ENCODE results near the gene LGR4. TPM values are rescaled to one million over a fixed set of nuclear protein-coding genes. Genes with fewer than 3 reads are reported as not detected.

LGR4 gene, protein sequence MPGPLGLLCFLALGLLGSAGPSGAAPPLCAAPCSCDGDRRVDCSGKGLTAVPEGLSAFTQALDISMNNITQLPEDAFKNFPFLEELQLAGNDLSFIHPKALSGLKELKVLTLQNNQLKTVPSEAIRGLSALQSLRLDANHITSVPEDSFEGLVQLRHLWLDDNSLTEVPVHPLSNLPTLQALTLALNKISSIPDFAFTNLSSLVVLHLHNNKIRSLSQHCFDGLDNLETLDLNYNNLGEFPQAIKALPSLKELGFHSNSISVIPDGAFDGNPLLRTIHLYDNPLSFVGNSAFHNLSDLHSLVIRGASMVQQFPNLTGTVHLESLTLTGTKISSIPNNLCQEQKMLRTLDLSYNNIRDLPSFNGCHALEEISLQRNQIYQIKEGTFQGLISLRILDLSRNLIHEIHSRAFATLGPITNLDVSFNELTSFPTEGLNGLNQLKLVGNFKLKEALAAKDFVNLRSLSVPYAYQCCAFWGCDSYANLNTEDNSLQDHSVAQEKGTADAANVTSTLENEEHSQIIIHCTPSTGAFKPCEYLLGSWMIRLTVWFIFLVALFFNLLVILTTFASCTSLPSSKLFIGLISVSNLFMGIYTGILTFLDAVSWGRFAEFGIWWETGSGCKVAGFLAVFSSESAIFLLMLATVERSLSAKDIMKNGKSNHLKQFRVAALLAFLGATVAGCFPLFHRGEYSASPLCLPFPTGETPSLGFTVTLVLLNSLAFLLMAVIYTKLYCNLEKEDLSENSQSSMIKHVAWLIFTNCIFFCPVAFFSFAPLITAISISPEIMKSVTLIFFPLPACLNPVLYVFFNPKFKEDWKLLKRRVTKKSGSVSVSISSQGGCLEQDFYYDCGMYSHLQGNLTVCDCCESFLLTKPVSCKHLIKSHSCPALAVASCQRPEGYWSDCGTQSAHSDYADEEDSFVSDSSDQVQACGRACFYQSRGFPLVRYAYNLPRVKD
- total RNA-seq (2021; ENCODE audit: unreplicated experiment) (7.1 TPM), Bru-seq, nascent RNA (percentile 42 among the genes with signal in this experiment), BruChase-seq, experiment 1, labeled RNA remaining after a 6-hour chase (percentile 45 among the genes with signal in this experiment), BruChase-seq, experiment 2, labeled RNA remaining after a 2-hour chase (percentile 45 among the genes with signal in this experiment)
- polyA plus RNA-seq (2012), result 1.1 and 1.5 TPM in 2 replicates
- long read RNA-seq, partial matches to known transcripts, result 0 of 4 reads
- long read RNA-seq, other reads (novel, unspliced or antisense), result 4 of 4 reads

DNA sequence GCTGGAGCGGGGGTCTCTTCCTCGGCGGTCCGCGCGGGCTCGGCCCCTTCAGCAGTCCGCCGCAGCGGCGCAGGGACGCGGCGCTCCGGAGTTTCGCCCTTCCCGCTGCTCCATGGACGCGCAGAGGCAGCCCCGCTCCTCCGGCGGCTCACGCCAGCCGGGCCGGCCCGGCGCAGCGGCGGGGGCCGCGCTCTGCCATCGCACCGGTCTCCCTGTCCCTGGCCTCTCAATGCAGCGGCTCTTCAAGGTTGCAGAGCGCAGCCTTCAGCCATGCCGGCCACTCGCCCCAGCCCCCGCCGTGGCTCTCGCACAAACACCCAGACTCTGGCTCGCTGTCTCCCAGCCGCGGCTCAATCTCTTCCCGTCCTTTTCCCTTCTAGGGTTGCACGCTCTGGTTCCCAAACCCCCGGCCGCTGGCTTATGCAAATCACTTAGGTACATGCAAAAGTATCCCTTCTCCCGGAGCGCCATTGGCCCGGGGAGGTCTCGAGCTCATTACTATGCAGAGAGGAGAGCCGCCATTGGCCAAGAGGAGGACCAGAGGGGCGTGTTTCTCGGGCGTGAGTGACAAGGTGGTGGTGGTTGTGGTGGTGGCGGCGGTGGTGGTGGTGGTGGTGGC, at the start of gene LGR4:
TSS of gene LGR4 (minus strand) at position 393 of the 619 bp plus-strand sequence. CDS start 488 bp downstream, outside the sequence.
- no TSS peak for BruUV-seq (replicated peaks)
- Histone ChIP-seq H3K27ac (ENCODE audit: low read depth, low read length) (peak within 1 kb of the TSS; percentile 67; the same call in 1 of the 2 replicates), H3K9ac (ENCODE audit: low read length) (peak within 1 kb of the TSS; percentile 57), H3K4me3 (replicated peaks in 1 of 2; ENCODE audit: low read depth in 1 of 2, low read length in 2 of 2) (peak within 1 kb of the TSS; percentile 59 to 68), H2AFZ (ENCODE audit: low read depth, low read length, poor library complexity, severe bottlenecking) (peak within 1 kb of the TSS; percentile 81), H3K4me1 (ENCODE audit: control insufficient read depth in 1 of 2, insufficient read depth in 2 of 2, low read length in 2 of 2) (peaks cover 8 to 15% of the 10 kb centered on the region in 2 experiments; a peak in 3 of 4 replicates), H3K79me2 (ENCODE audit: insufficient read depth, low read length) (no peaks in the 10 kb centered on the region), H4K20me1 (ENCODE audit: insufficient read depth) (no peaks in the 10 kb centered on the region), H3K4me2 (ENCODE audit: low read length) (peak within 1 kb of the TSS; percentile 78), H3K9me2 (ENCODE audit: insufficient read depth) (no peaks in the 10 kb centered on the region), H3K36me3 (ENCODE audit: control insufficient read depth in 1 of 2, insufficient read depth in 2 of 2, low read length in 2 of 2) (no peaks in the 10 kb centered on the region), H3K9me3 (ENCODE audit: control insufficient read depth in 1 of 2, insufficient read depth in 1 of 2, low read depth in 1 of 2, low read length in 2 of 2) (no peaks in the 10 kb centered on the region), H3K27me3 (ENCODE audit: insufficient read depth, low read length) (no peaks in the 10 kb centered on the region)
- ChIA-PET POLR2A (interaction anchor here (0.7 kb wide), 1 partner anchor 100 kb away, joined by 3 read pairs; no protein-coding TSS in a partner anchor), RAD21 (ENCODE audit: low non-redundant PET in 1 of 2, low total read pairs in 2 of 2, uncharacterized antibody in 2 of 2, unreplicated experiment in 2 of 2) (interaction anchor here in 1 of 2 experiments (0.7 kb wide), 1 partner anchor 9 kb away, joined by 8 read pairs; no protein-coding TSS in a partner anchor), CTCF (interaction anchor here (0.6 to 1.5 kb wide), 5 partner anchors 13 to 288 kb away, joined by 3 to 16 read pairs (median 4); no protein-coding TSS in a partner anchor)
- intact Hi-C loops (cut with micrococcal nuclease), result no loop called here
- TF ChIP-seq ZFX (IDR thresholded peaks at IDR 0.05) (peak; percentile 50; the same call in 1 of the 2 replicates), POLR2AphosphoS5 (IDR thresholded peaks at IDR 0.05; ENCODE audit: low read depth, low read length) (peak; percentile 43)
- TF ChIP-seq, protein P1, sequence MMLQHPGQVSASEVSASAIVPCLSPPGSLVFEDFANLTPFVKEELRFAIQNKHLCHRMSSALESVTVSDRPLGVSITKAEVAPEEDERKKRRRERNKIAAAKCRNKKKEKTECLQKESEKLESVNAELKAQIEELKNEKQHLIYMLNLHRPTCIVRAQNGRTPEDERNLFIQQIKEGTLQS (IDR thresholded peaks at IDR 0.05), result no peak
- DNase-seq (ENCODE audit: low read depth, low spot score) (peak; percentile 83), ATAC-seq (peak; percentile 97)
